GM19438 (cell line): ENCODE measurements around the gene ABHD2.

Experiments
- ATAC-seq: cut with Tn5 transposase; IDR thresholded peaks from one replicate; pipeline ENCODE4 v1.9.1; 2021; ENCODE audit warnings: low read depth; ENCODE audit not compliant: unreplicated experiment

The ABHD2 gene

GRCh38 chr15:89184886-89185526 lies 96.8 kb downstream of the ABHD2 start:
- no peak for ATAC-seq

- ATAC-seq, result no peak
These were observed 98.5 kb downstream of the ABHD2 start for GRCh38 chr15:89186803-89187202.

GRCh38 chr15:89187301-89187985 lies 99.2 kb downstream of the ABHD2 start:
- ATAC-seq, result no peak

- ATAC-seq, result no peak
These were observed 99.8 kb downstream of the ABHD2 start for GRCh38 chr15:89187986-89188514.

GRCh38 chr15:89192136-89192535 lies 103.9 kb downstream of the ABHD2 start:
- no peak for ATAC-seq

GRCh38 chr15:89192766-89193165 lies 104.5 kb downstream of the ABHD2 start:
- no peak for ATAC-seq

- no peak for ATAC-seq
These were observed 106.4 kb downstream of the ABHD2 start for GRCh38 chr15:89194608-89195007.

GRCh38 chr15:89195836-89196235 lies 107.6 kb downstream of the ABHD2 start:
- no peak for ATAC-seq

- no peak for ATAC-seq
These were observed 108.0 kb downstream of the ABHD2 start for GRCh38 chr15:89196241-89196640.

GRCh38 chr15:89196994-89197393 lies 108.7 kb downstream of the ABHD2 start:
- no peak for ATAC-seq

- no peak for ATAC-seq
These were observed 109.3 kb downstream of the ABHD2 start for GRCh38 chr15:89197503-89197971.

GRCh38 chr15:89198196-89198595 lies 109.9 kb downstream of the ABHD2 start:
- ATAC-seq, result no peak

GRCh38 chr15:89198934-89199333 lies 110.7 kb downstream of the ABHD2 start:
- no peak for ATAC-seq

- ATAC-seq, result no peak
These were observed 111.5 kb downstream of the ABHD2 start for GRCh38 chr15:89199746-89200145.

- ATAC-seq, result no peak
These were observed 111.9 kb downstream of the ABHD2 start for GRCh38 chr15:89200182-89200581.

GRCh38 chr15:89201465-89202005 lies 113.3 kb downstream of the ABHD2 start:
- ATAC-seq, result no peak

GRCh38 chr15:89203705-89204273 lies 115.5 kb downstream of the ABHD2 start:
- ATAC-seq, result no peak

- ATAC-seq, result no peak
These were observed 117.8 kb downstream of the ABHD2 start for GRCh38 chr15:89205991-89206585.

GRCh38 chr15:89206908-89207331 lies 118.7 kb downstream of the ABHD2 start:
- ATAC-seq, result peak; percentile 81

GRCh38 chr15:89208256-89208655 lies 120.0 kb downstream of the ABHD2 start:
- no peak for ATAC-seq

GRCh38 chr15:89209057-89209456 lies 120.8 kb downstream of the ABHD2 start:
- ATAC-seq, result no peak
